Activated B cell treated with CpG ODN at 0.5 μM for 24 hours (primary cell): Measurements from ENCODE around the gene NKX2-4. TPM values are rescaled to one million over a fixed set of nuclear protein-coding genes. Genes with fewer than 3 reads are reported as not detected.

ENCODE experiments used
- ATAC-seq: fragments of 200-7000 bp; cut with Tn5 transposase; one replicate; pipeline ENCODE4 v1.10.0; 2021; ENCODE audit warnings: low read depth, mild to moderate bottlenecking, moderate library complexity
- CTCF ChIA-PET: fragments of 350-600 bp; sonication (Branson Sonifier 250); formaldehyde crosslinking; loops from one replicate; lab custom pipeline; 2021; ENCODE audit warnings: antibody characterized with exemption; lab: Charles Lee
- POLR2A ChIA-PET: fragments of 350-600 bp; sonication (Branson Sonifier 250); formaldehyde crosslinking; loops from one replicate; lab custom pipeline; 2021; ENCODE audit warnings: antibody characterized with exemption; lab: Charles Lee
- DNase-seq: peaks from one replicate; pipeline ENCODE4 v3.0.0; 2022
- H3K27ac Mint-ChIP-seq: one replicate; pipeline ENCODE4 v1.8.0; 2020; ENCODE audit warnings: mixed read lengths
- H3K27me3 Mint-ChIP-seq: one replicate; pipeline ENCODE4 v1.8.0; 2021; ENCODE audit warnings: mixed read lengths
- H3K36me3 Mint-ChIP-seq: one replicate; pipeline ENCODE4 v1.8.0; 2021; ENCODE audit warnings: low read depth, mixed read lengths
- H3K4me1 Mint-ChIP-seq: one replicate; pipeline ENCODE4 v1.8.0; 2021; ENCODE audit warnings: mixed read lengths
- H3K4me3 Mint-ChIP-seq: one replicate; pipeline ENCODE4 v1.8.0; 2020; ENCODE audit warnings: mild to moderate bottlenecking, mixed read lengths
- H3K9me3 Mint-ChIP-seq: one replicate; pipeline ENCODE4 v1.8.0; 2020; ENCODE audit warnings: mixed read lengths
- CTCF ChIP-seq: fragments of 200-600 bp; IDR thresholded peaks from one replicate; pipeline ENCODE4 v1.8.0; 2022; ENCODE audit warnings: antibody characterized with exemption, mild to moderate bottlenecking
- intact Hi-C: fragments of 100-400 bp; cut with micrococcal nuclease; formaldehyde crosslinking; loops from one replicate; pipeline ENCODE4 v1.15.1; 2024
- total RNA-seq: library from RNA; stranded (reverse); gene quantifications from 2 replicates; pipeline ENCODE4 v1.2.3, GENCODE V29; 2022

NKX2-4 gene
- total RNA-seq, 1 donor from 2014 or later = not detected

- DNase-seq (no peak), ATAC-seq (no peak)
- no peak for TF ChIP-seq CTCF
- Mint-ChIP-seq H3K4me3 (no peak overlapping the region), H3K9me3 (no peaks in the 10 kb centered on the region), H3K27ac (no peak overlapping the region), H3K27me3 (peaks cover 48% of the 10 kb centered on the region), H3K36me3 (peaks cover 12% of the 10 kb centered on the region), H3K4me1 (peaks cover 16% of the 10 kb centered on the region)
- intact Hi-C loops = loop anchor here (5.0 kb wide), 1 partner anchor 1027 kb away; the partner anchor contains the start of gene INSM1
- POLR2A ChIA-PET = no interaction called here
- CTCF ChIA-PET = interaction anchor here (1.3 kb wide), 1 partner anchor 111 kb away, joined by 4 read pairs; no protein-coding TSS in a partner anchor
Measured at GRCh38 chr20:21393816-21394519, 3.4 kb downstream of the NKX2-4 start.

- DNase-seq (no peak), ATAC-seq (no peak)
- H3K4me3 Mint-ChIP-seq = no peak overlapping the region
- H3K4me1 Mint-ChIP-seq = peaks cover 16% of the 10 kb centered on the region
- H3K36me3 Mint-ChIP-seq = peaks cover 17% of the 10 kb centered on the region
- intact Hi-C loops = loop anchor here (5.0 kb wide), 1 partner anchor 1026 kb away; the partner anchor contains the start of gene INSM1
- H3K9me3 Mint-ChIP-seq = no peaks in the 10 kb centered on the region
- POLR2A ChIA-PET = no interaction called here
- no peak overlapping the region for H3K27ac Mint-ChIP-seq
- TF ChIP-seq CTCF = no peak
- CTCF ChIA-PET = no interaction called here
- H3K27me3 Mint-ChIP-seq = peaks cover 40% of the 10 kb centered on the region
Measured at GRCh38 chr20:21393166-21393565, 4.2 kb downstream of the NKX2-4 start.

- ChIA-PET POLR2A (no interaction called here), CTCF (no interaction called here)
- intact Hi-C loops = loop anchor here (5.0 kb wide), 1 partner anchor 1025 kb away; the partner anchor contains the start of gene INSM1
Measured at GRCh38 chr20:21391972-21392352, 5.4 kb downstream of the NKX2-4 start.

GRCh38 chr20:21391185-21391971 lies 5.9 kb downstream of the NKX2-4 start:
- Mint-ChIP-seq H3K4me1 (peaks cover 14% of the 10 kb centered on the region), H3K4me3 (no peak overlapping the region), H3K27ac (no peak overlapping the region), H3K36me3 (peaks cover 35% of the 10 kb centered on the region), H3K9me3 (no peaks in the 10 kb centered on the region), H3K27me3 (peaks cover 34% of the 10 kb centered on the region)
- DNase-seq = no peak
- no peak for TF ChIP-seq CTCF
- no peak for ATAC-seq
- CTCF ChIA-PET = no interaction called here
- intact Hi-C loops = loop anchor here (5.0 kb wide), 1 partner anchor 1024 kb away; the partner anchor contains the start of gene INSM1
- POLR2A ChIA-PET = no interaction called here

More at GRCh38 chr20:21391972-21392352, 5.4 kb downstream of the NKX2-4 start:
- H3K4me3 Mint-ChIP-seq = no peak overlapping the region
- no peaks in the 10 kb centered on the region for H3K9me3 Mint-ChIP-seq
- no peak overlapping the region for H3K27ac Mint-ChIP-seq
- DNase-seq = no peak
- H3K4me1 Mint-ChIP-seq = peaks cover 14% of the 10 kb centered on the region
- H3K36me3 Mint-ChIP-seq = peaks cover 29% of the 10 kb centered on the region
- ATAC-seq = no peak
- TF ChIP-seq CTCF = no peak
- H3K27me3 Mint-ChIP-seq = peaks cover 34% of the 10 kb centered on the region

GRCh38 chr20:21390768-21391167 lies 6.6 kb downstream of the NKX2-4 start:
- Mint-ChIP-seq H3K9me3 (no peaks in the 10 kb centered on the region), H3K36me3 (peaks cover 40% of the 10 kb centered on the region), H3K27ac (no peak overlapping the region), H3K4me3 (no peak overlapping the region), H3K4me1 (peaks cover 13% of the 10 kb centered on the region), H3K27me3 (peaks cover 34% of the 10 kb centered on the region)
- no peak for DNase-seq
- ChIA-PET POLR2A (no interaction called here), CTCF (no interaction called here)
- intact Hi-C loops = loop anchor here (5.0 kb wide), 1 partner anchor 1023 kb away; the partner anchor contains the start of gene INSM1
- ATAC-seq = no peak
- TF ChIP-seq CTCF = no peak
